Measurements from ENCODE around the gene ZNF451.
A peak's percentile ranks its signal among the peaks of the same experiment; 100 is the strongest.
"Not testable (repeated sequence)": the region's sequence is repeated elsewhere in the genome, so short reads cannot be mapped to it uniquely, and the experiment has no call there.

Gene ZNF451

DNA sequence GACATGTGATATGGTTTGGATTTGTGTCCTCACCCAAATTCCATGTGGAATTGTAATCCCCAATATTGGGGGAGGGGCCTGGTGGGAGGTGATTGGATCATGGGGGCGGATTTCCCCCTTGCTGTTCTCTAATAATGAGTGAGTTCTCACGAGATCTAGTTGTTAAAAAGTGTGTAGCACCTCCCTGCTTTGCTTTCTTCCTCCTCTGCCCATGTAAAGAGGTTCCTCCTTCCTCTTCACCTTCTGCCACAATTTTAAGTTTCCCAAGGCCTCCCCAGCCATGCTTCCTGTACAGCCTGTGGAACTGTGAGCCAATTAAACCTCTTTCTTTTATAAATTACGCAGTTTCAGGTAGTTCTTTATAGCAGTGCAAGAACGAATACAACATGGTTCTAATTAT, 2.1 kb upstream of the ZNF451 start:
- Histone ChIP-seq H3K9me2 (replicated peaks; ENCODE audit: low read depth, low read length) (no peaks in the 10 kb centered on the region), H3F3A (ENCODE audit: low read depth) (no peaks in the 10 kb centered on the region), H2AFZ (ENCODE audit: low read length) (no peak overlapping the region), H4K20me1 (ENCODE audit: insufficient read depth, low read length, poor library complexity, severe bottlenecking) (peaks cover 16% of the 10 kb centered on the region), H3K4me3 (ENCODE audit: low read length, poor library complexity, severe bottlenecking) (no peak overlapping the region), H3K79me2 (ENCODE audit: insufficient read depth, low read length) (peaks cover 17% of the 10 kb centered on the region), H3K4me1 (ENCODE audit: insufficient read depth, low read length, poor library complexity, severe bottlenecking) (peaks cover 21% of the 10 kb centered on the region), H3K36me3 (ENCODE audit: insufficient read depth, low read length) (no peaks in the 10 kb centered on the region), H3K9ac (ENCODE audit: low read depth, low read length, poor library complexity, severe bottlenecking) (no peak overlapping the region), H3K4me2 (ENCODE audit: low read depth, low read length, poor library complexity, severe bottlenecking) (no peak overlapping the region), H3K9me3 (ENCODE audit: insufficient read depth, low read depth, low read length) (no peaks in the 10 kb centered on the region), H3K27me3 (ENCODE audit: insufficient read depth, low read length, poor library complexity, severe bottlenecking) (no peaks in the 10 kb centered on the region)
- TF ChIP-seq, protein P1, sequence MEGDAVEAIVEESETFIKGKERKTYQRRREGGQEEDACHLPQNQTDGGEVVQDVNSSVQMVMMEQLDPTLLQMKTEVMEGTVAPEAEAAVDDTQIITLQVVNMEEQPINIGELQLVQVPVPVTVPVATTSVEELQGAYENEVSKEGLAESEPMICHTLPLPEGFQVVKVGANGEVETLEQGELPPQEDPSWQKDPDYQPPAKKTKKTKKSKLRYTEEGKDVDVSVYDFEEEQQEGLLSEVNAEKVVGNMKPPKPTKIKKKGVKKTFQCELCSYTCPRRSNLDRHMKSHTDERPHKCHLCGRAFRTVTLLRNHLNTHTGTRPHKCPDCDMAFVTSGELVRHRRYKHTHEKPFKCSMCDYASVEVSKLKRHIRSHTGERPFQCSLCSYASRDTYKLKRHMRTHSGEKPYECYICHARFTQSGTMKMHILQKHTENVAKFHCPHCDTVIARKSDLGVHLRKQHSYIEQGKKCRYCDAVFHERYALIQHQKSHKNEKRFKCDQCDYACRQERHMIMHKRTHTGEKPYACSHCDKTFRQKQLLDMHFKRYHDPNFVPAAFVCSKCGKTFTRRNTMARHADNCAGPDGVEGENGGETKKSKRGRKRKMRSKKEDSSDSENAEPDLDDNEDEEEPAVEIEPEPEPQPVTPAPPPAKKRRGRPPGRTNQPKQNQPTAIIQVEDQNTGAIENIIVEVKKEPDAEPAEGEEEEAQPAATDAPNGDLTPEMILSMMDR (conservative IDR thresholded peaks at IDR 0.05; ENCODE audit: low read length): no peak
- TF ChIP-seq EZH2phosphoT487 (IDR thresholded peaks at IDR 0.05; ENCODE audit: borderline replicate concordance): no peak

DNA sequence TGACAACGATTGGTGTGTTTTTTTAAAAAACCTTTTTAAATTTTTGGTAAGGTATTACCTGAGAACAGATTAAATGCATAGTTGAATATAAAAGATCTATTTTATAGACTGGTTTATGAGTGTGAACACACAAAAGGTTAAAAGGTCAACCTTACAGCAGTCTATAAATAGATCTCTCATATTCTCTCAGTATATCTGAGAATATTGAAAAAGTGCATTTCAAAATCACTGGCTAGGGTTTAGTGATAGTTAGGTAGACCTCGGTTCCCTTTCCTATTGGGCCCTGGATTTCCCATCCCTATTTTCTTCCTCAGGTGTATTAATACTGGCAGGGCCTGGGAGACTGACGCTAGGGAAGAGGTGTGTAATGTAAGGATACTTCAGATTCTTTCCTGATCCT, 723 bp upstream of the ZNF451 start:
- Histone ChIP-seq H4K20me1 (ENCODE audit: insufficient read depth, low read length, poor library complexity, severe bottlenecking) (peaks cover 29% of the 10 kb centered on the region), H3K4me3 (ENCODE audit: low read length, poor library complexity, severe bottlenecking) (peak overlapping the region; percentile 61), H2AFZ (ENCODE audit: low read length) (peak overlapping the region; percentile 44; the same call in 1 of the 2 replicates), H3K79me2 (ENCODE audit: insufficient read depth, low read length) (peaks cover 31% of the 10 kb centered on the region), H3K9me3 (ENCODE audit: insufficient read depth, low read depth, low read length) (no peaks in the 10 kb centered on the region), H3F3A (ENCODE audit: low read depth) (no peaks in the 10 kb centered on the region), H3K9ac (ENCODE audit: low read depth, low read length, poor library complexity, severe bottlenecking) (peak overlapping the region; percentile 39), H3K36me3 (ENCODE audit: insufficient read depth, low read length) (no peaks in the 10 kb centered on the region), H3K9me2 (replicated peaks; ENCODE audit: low read depth, low read length) (no peaks in the 10 kb centered on the region), H3K27me3 (ENCODE audit: insufficient read depth, low read length, poor library complexity, severe bottlenecking) (no peaks in the 10 kb centered on the region), H3K4me1 (ENCODE audit: insufficient read depth, low read length, poor library complexity, severe bottlenecking) (peaks cover 32% of the 10 kb centered on the region), H3K4me2 (ENCODE audit: low read depth, low read length, poor library complexity, severe bottlenecking) (peak overlapping the region; percentile 69)
- TF ChIP-seq EZH2phosphoT487 (IDR thresholded peaks at IDR 0.05; ENCODE audit: borderline replicate concordance): no peak
- TF ChIP-seq, protein P1 (conservative IDR thresholded peaks at IDR 0.05; ENCODE audit: low read length): no peak

DNA sequence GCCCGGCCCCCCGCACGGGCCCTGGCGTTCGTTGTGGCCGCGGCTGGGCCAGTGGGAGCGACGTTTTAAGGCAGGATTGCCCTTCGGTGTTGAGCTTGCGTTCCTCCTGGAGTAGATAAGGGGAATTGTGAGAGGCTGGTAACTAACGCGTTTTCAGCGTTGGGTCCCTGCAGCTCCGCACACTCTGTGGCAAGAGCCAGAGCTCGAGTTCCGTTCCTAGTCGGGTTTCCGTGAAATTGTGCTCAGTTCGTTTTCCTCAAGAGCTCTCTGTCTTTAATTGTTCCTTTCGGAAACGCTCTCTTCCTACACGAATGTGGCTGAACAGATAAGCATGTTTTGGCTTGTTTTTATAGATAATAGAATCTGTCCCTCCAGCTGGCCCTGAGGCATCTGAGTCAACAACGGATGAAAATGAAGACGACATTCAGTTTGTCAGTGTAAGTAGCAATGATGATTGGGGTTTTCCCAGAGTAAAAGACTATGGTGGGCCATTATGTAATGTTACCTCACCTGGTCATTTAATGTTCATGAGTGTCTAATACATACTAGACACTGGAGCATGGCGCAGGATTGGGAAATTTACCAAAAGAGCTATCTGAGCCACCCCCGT, 575 bp downstream of the ZNF451 start:
- Histone ChIP-seq H3K9ac (ENCODE audit: low read depth, low read length, poor library complexity, severe bottlenecking) (peak overlapping the region; percentile 60), H3K4me3 (ENCODE audit: low read length, poor library complexity, severe bottlenecking) (peak overlapping the region; percentile 61), H3K4me1 (ENCODE audit: insufficient read depth, low read length, poor library complexity, severe bottlenecking) (peaks cover 41% of the 10 kb centered on the region), H4K20me1 (ENCODE audit: insufficient read depth, low read length, poor library complexity, severe bottlenecking) (peaks cover 40% of the 10 kb centered on the region), H3K79me2 (ENCODE audit: insufficient read depth, low read length) (peaks cover 44% of the 10 kb centered on the region)
- not testable (repeated sequence) for H3K36me3 ChIP-seq (ENCODE audit: insufficient read depth, low read length); H2AFZ ChIP-seq (ENCODE audit: low read length); H3K27me3 ChIP-seq (ENCODE audit: insufficient read depth, low read length, poor library complexity, severe bottlenecking); H3F3A ChIP-seq (ENCODE audit: low read depth); H3K4me2 ChIP-seq (ENCODE audit: low read depth, low read length, poor library complexity, severe bottlenecking); H3K9me2 ChIP-seq (replicated peaks; ENCODE audit: low read depth, low read length); H3K9me3 ChIP-seq (ENCODE audit: insufficient read depth, low read depth, low read length)

DNA sequence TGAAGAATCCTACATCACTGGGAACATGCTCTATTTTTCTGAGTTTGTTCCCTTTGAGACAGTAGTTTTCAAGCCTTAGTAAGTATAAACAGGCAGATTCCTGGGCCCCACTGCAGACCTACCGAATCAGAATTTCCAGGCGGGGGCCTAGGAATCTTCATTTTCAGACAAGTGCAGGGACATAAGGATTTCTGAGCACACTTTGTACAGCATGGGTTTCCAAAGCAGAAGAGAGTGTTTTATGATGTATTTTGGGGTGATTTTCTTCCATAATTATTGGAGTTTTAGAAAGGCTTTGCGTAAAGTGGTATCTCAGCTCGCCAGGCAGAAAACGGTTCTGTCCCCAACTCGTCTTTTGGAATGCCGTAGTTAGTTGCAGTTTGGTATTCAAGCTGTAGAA, 1.4 kb downstream of the ZNF451 start:
- H3K9ac ChIP-seq (ENCODE audit: low read depth, low read length, poor library complexity, severe bottlenecking): peak overlapping the region; percentile 70
- not testable (repeated sequence) for H2AFZ ChIP-seq (ENCODE audit: low read length); H3F3A ChIP-seq (ENCODE audit: low read depth); H3K9me3 ChIP-seq (ENCODE audit: insufficient read depth, low read depth, low read length); H3K27me3 ChIP-seq (ENCODE audit: insufficient read depth, low read length, poor library complexity, severe bottlenecking); H3K9me2 ChIP-seq (replicated peaks; ENCODE audit: low read depth, low read length); H3K36me3 ChIP-seq (ENCODE audit: insufficient read depth, low read length)
- H3K79me2 ChIP-seq (ENCODE audit: insufficient read depth, low read length): peaks cover 52% of the 10 kb centered on the region
- peaks cover 44% of the 10 kb centered on the region for H3K4me1 ChIP-seq (ENCODE audit: insufficient read depth, low read length, poor library complexity, severe bottlenecking)
- H3K4me2 ChIP-seq (ENCODE audit: low read depth, low read length, poor library complexity, severe bottlenecking): peak overlapping the region; percentile 99
- H3K4me3 ChIP-seq (ENCODE audit: low read length, poor library complexity, severe bottlenecking): peak overlapping the region; percentile 75
- peaks cover 48% of the 10 kb centered on the region for H4K20me1 ChIP-seq (ENCODE audit: insufficient read depth, low read length, poor library complexity, severe bottlenecking)
